ENCODE measurements around the gene NAA38.
"Not testable (repeated sequence)": the region's sequence is repeated elsewhere in the genome, so short reads cannot be mapped to it uniquely, and the experiment has no call there.

NAA38 gene

DNA sequence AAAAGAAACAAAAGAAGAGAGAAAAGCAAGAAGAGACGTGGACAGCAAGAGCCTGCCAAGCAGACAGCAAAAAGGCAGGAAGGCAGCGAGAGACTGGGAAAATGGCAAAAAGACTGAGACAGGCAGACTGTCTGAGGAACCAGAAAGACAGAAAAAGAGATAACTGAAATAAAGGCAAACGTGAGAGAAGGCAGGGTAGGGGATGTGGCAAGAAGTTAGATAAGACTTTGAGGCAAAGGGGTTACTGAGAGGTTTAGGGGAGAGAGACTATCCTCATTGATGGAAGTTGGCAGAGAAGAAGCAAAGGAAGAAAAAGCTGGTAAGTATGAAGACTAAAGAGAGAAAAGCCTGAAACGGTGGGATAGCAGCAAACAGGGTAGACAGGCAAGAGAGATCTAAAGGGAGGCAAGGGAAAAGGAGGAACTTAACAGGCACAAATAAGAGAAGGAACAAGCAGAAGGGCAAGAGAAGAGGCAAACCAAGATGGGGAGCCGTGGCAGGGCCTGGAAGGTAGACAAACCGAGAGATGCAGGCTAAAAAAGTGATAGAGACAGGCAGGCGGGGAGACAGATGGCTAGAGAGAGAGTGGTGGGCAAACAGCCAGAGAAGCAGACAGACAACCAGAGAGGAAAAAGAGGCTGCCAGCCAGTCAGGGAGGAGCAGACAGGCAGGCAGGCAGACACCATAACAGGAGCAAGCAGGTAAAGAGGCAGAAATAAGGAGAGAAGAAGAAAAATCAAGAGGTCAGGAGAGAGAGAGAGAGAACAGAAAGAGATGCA, 24.1 kb upstream of the NAA38 start:
- DNase-seq, result no peak

DNA sequence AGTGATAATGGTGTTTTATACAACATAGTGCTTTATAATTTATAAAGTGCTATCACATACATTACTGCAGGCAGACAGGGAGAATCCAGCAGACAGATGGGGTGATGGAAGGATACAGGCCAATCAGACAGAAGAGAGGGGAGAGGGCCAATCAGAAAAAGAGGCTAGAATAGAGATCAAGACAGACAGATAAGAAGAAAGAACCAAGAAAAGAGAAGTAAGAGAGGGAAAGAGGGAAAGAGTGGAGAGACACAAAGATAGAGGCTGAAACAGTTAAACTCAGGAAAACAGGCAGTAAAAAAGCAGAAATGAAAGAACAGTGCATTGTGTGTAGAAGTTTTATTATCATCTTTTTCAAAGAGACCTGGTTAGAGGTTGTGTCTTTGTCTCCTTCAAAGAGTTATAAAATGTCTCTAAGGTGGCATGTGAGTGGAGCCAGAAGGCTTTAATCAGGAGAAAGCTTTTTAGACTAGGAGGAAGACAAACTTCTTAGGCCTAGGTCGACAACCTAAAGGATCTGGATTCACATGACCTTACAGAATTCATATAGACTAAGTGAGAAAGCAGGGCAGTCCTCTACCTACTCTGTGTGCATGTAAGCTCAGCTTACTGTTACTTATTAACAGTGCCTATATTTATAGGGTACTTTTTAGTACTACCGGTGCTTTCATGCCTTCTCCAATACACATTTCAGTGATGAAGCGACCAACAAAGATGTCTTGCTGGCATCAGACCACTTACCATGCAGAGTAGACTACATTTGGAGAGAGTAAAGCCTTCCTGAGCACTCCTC, 22.9 kb upstream of the NAA38 start:
- DNase-seq, result no peak

DNA sequence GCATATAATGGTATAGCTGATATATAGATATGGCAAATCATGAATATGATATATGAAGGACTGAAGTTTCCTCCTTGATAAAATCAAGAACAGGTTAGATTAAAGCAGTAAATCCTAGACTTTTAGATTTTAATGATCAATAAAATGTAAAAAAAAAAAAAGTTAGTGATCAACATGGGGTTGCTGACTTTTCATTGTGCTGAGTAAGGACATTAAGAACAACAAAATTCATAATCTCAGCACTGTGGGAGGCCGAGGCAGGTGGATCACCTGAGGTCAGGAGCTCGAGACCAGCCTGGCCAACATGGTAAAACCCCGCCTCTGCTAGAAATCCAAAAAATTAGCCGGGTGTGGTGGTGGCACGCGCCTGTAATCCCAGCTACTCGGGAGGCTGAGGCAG, 20.9 kb upstream of the NAA38 start:
- DNase-seq, result no peak

DNA sequence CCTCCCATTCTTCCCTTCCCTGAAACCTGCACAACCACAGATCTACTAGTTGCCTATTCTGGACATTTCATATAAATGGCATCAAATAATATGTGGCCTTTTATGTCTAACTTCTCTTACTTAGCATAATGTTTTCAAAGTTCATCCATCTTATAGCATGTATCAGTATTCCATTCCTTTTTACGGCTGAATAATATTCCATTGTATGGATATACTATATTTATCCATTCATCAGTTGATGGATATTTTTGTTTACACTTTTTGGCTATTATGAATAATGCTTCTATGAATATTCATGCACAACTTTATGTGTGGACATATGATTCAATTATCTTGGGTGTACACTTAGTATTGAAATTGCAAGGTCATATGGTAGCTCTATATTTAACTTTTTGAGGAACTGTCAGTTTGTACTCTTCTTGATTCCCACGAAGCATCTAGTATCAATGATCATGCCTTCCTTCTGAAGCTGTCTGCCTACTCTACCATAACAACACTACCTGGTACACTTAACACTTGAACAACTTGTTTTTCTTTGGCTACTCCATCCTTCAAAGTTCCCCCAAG, 18.5 kb upstream of the NAA38 start:
- DNase-seq, result no peak

DNA sequence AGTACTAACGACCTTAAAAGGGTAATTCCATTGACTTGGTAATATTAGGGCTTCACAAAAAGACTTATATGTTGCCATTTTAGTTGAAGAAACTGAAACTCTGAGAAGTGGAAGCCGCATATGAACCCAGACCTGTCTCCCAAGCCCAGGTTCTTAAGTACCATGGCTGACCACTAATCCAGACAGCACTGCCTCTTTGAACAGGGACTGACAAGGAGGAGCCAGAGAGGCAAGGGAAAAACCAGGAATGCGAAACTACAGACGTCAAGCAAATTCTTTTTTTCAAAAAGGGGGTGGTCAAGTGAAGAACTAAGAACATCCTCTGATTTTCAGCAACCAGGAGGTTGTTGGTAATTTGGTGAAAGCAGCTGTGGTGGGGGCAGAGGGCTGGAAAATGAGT, 15.7 kb upstream of the NAA38 start:
- DNase-seq, result no peak

DNA sequence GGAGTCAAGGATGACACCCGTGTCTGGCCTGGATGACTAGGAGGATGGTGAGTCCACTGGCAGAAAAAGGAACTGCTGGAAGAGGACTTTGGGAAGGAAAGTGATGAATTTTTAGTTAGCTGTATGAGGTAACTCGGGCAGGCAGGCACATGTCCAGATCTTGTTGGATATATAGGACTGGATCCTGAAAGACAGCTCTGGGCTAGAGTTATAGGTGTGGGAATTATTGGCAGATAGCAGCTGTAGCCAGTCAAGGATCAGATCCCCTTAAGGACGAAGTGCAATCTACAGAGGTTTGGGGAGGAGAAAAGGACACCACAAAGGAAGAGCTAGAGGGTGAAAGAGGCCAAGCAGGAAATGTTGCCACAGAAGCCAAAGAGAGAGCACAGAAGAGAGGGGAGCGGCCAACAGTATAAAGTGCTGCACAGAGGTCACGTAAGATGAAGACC, 10.5 kb upstream of the NAA38 start:
- DNase-seq, result no peak

DNA sequence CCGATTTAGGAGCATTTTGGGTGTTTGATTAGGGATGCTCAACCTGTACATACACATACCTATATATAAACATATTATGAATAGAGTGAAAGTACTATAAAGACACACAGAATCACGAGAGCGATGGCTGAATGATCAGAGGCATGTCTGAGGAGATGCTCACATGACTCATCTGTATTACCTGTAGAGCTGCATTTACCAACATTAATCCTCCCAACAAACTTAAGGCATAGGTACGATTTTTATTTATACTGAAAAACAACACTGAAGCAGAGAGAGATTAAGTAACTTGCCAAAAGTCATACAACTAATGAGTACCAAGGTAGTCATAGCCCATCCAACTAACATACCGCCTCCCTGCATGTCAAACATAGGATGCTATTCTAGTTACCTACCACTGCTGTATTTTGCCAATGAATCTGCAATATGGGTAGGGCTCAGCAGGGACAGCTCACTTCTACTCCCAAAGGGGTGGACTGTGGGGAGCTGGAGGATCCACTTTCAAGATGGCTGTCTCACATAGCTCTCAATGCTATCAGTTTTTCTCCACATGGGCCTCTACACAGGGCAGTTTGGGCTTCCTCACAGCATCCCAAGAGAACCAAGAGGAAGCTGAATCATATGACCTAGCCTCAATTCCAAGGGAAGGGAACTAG, 7.8 kb upstream of the NAA38 start:
- no peak for DNase-seq

DNA sequence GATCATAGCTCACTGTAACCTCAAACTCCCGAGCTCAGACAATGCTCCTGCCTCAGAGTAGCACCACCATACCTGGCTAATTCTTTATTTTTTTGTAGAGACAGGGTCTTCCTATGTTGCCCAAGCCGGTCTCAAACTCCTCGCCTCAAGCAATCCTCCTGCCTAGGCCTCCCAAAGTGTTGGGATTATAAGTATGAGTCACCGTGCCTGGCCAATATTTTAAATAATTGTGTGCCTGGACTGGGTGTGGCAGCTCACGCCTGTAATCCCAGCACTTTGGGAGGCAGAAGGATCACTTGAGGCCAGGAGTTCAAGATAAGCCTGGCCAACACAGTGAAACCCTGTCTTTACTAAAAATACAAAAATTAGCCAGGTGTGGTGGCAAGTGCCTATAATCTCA, 7.0 kb upstream of the NAA38 start:
- DNase-seq, result not testable (repeated sequence)

DNA sequence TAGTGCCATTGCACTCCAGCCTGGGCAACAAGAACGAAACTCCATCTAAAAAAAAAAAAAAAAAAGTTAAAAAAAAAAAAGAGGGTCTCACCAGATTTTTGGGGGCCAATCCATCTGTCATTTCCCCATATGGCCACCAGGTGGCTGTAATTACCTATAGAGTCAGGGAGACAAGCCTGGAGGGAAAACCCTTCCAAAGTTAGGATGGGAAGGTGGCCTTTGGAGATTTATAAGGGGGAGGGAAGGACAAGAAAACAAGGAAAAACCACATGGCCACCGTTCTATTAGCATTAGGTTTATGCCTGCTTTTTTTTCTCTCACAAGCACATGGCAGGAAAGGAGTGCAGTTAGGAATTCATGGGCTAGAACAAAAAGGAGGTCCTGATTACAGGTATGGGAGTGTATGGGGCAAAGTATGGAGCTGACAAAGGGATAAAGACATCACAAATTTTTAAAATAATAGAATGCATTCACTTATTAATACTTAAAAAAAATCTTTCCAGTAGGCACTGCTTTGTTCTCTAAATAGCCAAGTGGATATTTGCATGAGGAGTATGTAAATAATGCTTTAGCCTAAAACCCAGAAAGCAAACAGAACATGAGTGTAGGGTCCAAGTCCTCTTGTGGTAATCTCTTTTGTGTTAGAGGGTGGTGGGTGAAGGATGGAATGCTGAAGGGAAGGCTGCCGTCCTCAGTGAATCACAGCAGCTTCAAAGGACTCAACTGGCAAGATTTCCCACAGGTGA, 5.5 kb upstream of the NAA38 start:
- peak; percentile 45 for DNase-seq

DNA sequence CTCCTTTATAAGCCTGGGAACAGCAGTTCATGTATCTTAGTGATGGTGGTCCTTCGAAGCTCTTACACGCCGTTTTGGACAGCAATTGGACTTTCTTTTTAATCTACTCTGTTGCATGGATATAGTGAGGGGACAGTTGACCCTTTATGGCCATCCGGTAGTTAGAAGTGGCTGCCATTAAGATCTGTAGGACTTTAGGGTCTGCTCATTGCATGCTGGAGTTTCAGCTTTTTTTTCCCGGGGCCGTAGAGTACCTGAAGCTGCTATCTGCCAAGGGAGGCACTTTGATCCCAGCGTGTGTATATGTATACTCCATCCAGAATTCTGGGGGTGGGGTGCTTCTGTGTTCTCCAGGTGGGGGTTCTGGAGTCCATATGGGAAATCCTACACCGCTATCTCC, 1.7 kb upstream of the NAA38 start:
- no peak for DNase-seq

DNA sequence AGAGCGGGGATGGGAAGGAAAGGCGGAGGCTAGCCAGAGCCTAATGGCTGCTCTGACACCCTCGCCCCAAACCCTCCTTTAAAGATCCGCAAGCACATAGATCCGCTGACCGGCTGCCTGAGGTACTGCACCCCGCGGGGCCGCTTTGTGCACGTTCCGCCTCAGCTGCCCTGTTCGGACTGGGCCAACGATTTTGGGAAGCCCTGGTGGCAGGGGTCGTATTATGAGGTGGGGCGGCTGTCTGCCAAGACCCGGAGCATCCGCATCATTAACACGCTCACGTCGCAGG, 1.1 kb upstream of the NAA38 start:
- DNase-seq, result peak; percentile 50

DNA sequence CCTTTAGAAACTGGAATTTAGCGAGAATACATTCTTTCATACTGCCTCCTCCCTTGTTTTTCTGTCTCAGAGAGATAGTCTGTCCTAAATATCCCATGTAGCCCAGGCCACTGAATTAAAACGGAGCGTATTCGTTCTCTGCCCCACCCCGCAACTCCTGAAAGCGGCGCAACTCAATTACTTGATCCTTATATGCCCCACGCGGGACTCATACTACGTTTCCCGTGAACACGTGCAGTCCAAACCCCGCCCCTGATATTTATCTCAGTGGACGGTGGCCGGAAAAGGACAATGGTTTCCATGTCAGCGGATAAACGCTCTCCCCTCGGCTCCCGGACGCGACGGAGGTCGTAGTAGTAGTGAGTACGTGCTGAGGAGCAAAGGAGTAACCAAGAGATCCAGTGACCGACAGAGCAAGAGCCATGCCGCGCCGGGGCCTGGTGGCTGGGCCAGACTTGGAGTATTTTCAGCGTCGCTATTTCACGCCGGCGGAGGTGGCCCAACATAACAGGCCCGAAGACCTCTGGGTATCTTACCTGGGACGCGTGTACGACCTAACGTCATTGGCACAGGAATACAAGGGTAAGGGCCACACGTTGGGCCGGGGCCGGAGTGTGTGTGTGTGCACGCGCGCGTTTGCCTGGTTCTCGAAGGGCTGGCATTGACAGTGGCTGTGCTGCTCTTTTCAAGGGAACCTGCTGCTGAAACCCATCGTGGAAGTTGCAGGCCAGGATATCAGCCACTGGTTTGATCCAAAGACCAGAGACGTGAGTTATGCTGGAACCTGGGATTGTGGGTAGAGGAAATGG, 558 bp upstream of the NAA38 start, which contains the start of gene CYB5D1:
Gene CYB5D1 (plus strand): TSS at position 291 of the 809 bp plus-strand sequence. CDS start 132 bp downstream, at position 423.
- peak; percentile 93 for DNase-seq

DNA sequence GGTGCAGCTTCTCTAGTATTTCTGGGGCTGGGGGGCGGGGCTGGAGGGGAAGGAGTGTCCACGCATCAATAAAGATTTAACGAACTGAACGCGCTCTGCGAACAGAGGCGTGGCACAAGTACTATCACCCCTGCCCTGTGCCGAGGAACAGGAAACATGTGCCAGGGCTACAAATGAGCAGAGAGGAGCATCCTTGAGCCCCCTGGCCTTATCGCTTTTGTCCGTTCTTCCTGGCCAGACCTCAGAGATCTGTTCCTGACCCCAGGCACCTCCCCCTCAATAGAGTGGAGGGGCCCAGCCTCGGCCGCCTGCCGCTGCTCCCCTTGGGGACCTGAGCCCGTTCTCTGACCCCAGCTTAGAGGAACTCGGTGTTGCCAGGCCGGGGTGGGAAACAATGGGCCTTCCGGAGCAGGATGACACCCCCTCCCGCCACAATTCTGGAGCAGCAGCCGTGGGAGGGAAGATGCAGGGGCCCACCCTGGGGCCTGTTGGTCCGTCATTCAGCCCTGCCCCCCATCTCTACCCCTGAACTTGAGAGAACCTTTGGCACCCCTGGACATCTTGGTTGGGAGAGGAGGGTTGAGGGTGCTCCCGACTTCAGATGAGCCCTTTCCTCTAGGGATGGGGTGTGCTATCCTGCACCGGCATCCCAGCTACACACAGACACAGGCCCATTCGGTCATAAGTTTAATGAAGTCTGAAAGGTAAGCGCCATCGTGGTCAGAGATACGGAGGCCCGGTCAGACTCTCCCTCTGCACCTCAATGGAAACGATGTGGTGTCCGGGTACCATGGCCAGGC, 1.1 kb downstream of the NAA38 start:
- DNase-seq, result peak; percentile 85

DNA sequence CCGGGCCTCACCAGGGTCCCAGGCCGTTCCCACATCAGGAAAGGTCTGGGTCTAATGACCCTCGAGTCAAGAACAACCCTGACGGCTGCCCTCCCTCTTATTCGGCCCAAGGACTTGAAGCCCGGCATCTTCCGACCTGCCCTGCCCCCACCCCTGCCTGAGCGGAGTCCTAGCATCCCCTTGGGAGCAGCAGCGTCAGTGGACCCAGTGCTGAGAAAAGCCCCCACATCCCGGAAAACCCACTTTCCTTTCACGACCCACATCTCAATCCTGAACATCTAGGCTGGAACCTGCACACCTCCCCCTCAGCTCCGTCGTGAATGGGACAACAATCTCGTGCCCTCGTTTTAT, 1.7 kb downstream of the NAA38 start:
- DNase-seq, result no peak

DNA sequence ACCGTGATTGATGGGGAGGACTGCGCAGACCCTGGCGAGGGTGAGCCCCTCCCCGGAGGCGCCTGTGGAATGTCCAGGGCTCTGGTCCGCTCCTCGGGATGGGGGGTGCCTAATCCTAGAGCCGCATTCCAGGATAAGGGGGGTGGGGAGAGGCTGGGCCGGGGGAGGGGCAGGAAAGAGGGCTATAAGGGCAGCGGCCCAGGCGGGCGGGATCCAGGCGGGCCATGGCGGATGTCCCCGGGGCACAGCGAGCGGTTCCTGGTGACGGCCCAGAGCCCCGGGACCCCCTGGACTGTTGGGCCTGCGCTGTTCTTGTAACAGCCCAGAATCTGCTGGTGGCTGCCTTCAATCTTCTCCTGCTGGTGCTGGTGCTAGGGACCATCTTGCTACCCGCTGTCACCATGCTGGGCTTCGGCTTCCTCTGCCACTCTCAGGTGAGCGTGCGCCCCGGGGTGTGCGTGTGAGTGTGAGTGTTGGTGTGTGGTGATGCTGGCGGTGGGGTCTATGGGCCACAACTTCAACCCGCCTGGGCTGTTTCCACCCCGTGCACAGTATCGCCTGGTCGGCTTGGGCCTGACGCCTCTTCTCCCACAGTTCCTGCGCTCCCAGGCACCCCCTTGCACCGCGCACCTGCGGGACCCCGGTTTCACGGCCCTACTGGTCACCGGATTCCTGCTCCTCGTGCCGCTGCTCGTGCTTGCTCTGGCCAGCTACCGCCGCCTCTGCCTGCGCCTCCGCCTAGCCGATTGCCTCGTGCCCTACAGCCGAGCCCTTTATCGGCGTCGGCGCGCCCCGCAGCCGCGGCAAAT, 2.3 kb downstream of the NAA38 start, which contains the start of gene TMEM88:
Gene TMEM88 (plus strand): TSS at position 216 of the 809 bp plus-strand sequence. CDS start 9 bp downstream, at position 225.
- DNase-seq, result no peak

DNA sequence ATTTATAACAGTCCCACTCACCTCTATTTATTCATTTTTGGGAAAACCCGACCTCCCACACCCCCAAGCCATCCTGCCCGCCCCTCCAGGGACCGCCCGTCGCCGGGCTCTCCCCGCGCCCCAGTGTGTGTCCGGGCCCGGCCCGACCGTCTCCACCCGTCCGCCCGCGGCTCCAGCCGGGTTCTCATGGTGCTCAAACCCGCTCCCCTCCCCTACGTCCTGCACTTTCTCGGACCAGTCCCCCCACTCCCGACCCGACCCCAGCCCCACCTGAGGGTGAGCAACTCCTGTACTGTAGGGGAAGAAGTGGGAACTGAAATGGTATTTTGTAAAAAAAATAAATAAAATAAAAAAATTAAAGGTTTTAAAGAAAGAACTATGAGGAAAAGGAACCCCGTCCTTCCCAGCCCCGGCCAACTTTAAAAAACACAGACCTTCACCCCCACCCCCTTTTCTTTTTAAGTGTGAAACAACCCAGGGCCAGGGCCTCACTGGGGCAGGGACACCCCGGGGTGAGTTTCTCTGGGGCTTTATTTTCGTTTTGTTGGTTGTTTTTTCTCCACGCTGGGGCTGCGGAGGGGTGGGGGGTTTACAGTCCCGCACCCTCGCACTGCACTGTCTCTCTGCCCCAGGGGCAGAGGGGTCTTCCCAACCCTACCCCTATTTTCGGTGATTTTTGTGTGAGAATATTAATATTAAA, 3.1 kb downstream of the NAA38 start:
- DNase-seq, result no peak

DNA sequence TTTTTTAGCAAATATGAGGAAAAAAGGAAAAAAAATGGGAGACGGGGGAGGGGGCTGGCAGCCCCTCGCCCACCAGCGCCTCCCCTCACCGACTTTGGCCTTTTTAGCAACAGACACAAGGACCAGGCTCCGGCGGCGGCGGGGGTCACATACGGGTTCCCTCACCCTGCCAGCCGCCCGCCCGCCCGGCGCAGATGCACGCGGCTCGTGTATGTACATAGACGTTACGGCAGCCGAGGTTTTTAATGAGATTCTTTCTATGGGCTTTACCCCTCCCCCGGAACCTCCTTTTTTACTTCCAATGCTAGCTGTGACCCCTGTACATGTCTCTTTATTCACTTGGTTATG, 3.7 kb downstream of the NAA38 start:
- no peak for DNase-seq

DNA sequence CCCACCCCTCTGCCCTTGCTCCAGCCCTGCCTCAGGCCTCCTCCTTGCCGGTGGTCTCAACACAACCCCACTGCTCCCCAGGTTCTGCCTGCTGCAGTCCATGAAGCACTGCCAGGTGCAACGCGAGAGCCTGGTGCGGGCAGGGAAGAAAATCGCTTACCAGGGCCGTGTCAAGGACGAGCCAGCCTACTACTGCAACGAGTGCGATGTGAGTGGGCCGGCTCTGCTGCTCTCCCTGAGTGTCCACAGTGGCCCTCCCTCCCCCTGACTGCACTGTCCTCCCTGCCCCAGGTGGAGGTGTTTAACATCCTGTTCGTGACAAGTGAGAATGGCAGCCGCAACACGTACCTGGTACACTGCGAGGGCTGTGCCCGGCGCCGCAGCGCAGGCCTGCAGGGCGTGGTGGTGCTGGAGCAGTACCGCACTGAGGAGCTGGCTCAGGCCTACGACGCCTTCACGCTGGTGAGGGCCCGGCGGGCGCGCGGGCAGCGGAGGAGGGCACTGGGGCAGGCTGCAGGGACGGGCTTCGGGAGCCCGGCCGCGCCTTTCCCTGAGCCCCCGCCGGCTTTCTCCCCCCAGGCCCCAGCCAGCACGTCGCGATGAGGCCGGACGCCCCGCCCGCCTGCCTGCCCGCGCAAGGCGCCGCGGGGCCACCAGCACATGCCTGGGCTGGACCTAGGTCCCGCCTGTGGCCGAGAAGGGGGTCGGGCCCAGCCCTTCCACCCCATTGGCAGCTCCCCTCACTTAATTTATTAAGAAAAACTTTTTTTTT, 4.3 kb downstream of the NAA38 start:
- DNase-seq, result no peak

DNA sequence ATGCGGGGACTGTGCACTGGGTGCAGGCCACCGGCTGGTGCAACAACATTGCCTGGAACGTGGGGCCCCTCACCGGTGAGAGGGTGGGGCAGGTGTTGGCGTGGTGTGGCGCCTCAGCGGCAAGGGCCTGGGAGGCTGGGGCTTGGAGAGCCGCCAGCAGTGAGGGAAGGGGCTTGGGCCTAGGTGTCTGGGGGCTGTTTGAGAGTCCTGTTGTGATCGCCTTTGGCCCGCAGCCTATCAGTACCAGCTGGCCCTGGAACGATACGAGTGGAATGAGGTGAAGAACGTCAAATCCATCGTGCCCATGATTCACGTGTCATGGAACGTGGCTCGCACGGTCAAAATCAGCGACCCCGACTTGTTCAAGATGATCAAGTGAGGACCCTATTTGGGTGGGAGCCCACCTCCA, 5.1 kb downstream of the NAA38 start:
- DNase-seq, result no peak

Data from left hindlimb (tissue), 1 donor.